ENCODE data around the gene SERTAD2.

The SERTAD2 gene

GRCh38 chr2:64601785-64602391 lies 51.8 kb downstream of the SERTAD2 start:
- Histone ChIP-seq H3K27me3 (ENCODE audit: control insufficient read depth in 2 of 2, insufficient read depth in 2 of 2, low read length in 2 of 2) (no peaks in the 10 kb centered on the region), H3K9ac (ENCODE audit: low read depth in 1 of 2, low read length in 2 of 2) (no peak overlapping the region), H3K36me3 (ENCODE audit: control insufficient read depth in 2 of 2, insufficient read depth in 2 of 2, low read length in 2 of 2) (no peaks in the 10 kb centered on the region), H3K27ac (ENCODE audit: low read depth in 2 of 2, low read length in 2 of 2) (no peak overlapping the region), H3K4me1 (ENCODE audit: control insufficient read depth in 2 of 2, insufficient read depth in 2 of 2, low read length in 2 of 2) (peaks cover 30 to 36% of the 10 kb centered on the region in 2 donors), H3K9me3 (ENCODE audit: control insufficient read depth in 2 of 2, low read length in 2 of 2) (no peaks in the 10 kb centered on the region), H3K4me3 (ENCODE audit: low read length in 2 of 2) (no peak overlapping the region)

DNA sequence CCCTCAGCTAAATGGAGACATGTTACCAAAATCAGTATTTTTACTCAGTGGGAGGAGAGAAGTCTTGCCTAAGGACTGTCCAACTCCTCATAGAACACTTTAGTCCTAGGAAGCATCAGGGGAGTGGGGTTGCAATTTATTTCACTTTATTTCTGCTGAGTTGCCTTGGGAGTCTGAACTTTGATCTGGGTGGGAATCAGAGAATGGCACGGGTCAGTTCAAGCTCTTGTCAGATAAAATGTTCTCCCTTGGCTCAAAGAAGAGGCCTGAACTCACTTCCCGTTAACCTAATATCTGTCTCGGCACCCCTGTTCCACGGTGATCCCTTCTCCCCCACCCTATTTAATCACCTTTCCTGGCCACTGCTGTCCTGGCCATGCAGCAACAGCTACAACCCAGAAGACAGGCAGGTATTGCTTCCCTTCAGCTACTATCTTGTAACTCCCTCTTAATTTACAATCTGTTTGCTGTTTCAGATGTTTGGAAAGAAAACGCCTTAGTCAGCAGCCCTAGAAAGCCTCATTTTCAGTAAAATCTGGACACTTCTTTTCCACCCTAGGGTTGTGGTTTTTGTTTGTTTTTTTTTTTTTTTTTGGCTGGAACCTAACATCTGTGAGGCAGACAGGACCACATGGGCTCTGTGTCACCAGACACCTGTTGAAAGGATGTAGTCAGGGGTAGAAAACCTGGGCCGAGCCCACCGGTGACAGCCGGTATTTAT lies 52.5 kb downstream of the SERTAD2 start:
- Histone ChIP-seq H3K36me3 (ENCODE audit: control insufficient read depth in 2 of 2, insufficient read depth in 2 of 2, low read length in 2 of 2) (no peaks in the 10 kb centered on the region), H3K4me3 (ENCODE audit: low read length in 2 of 2) (no peak overlapping the region), H3K9ac (ENCODE audit: low read depth in 1 of 2, low read length in 2 of 2) (no peak overlapping the region), H3K9me3 (ENCODE audit: control insufficient read depth in 2 of 2, low read length in 2 of 2) (no peaks in the 10 kb centered on the region), H3K4me1 (ENCODE audit: control insufficient read depth in 2 of 2, insufficient read depth in 2 of 2, low read length in 2 of 2) (peaks cover 26 to 32% of the 10 kb centered on the region in 2 donors), H3K27ac (ENCODE audit: low read depth in 2 of 2, low read length in 2 of 2) (peak overlapping the region; percentile 27 to 48), H3K27me3 (ENCODE audit: control insufficient read depth in 2 of 2, insufficient read depth in 2 of 2, low read length in 2 of 2) (no peaks in the 10 kb centered on the region)

DNA sequence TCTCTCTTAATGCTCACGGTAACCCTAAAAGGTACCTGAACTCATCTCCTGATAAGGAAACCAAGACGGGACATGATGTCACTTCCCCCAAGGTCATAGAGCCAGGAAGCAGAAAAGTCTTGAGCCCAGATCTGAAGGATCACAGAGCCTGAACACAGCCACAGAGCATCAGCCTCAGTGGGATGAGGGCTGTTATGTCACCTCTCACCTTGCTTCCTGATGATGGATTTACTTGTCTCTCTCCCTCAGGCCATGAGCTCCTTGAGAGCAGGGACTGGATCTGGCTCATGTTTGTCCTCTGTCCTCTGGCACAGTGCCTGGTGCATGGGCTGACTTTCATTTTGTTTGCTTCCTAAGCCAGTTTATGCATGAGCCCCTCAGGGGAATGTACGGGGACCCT lies 54.2 kb downstream of the SERTAD2 start:
- no peaks in the 10 kb centered on the region for H3K27me3 ChIP-seq (ENCODE audit: control insufficient read depth in 2 of 2, insufficient read depth in 2 of 2, low read length in 2 of 2)

DNA sequence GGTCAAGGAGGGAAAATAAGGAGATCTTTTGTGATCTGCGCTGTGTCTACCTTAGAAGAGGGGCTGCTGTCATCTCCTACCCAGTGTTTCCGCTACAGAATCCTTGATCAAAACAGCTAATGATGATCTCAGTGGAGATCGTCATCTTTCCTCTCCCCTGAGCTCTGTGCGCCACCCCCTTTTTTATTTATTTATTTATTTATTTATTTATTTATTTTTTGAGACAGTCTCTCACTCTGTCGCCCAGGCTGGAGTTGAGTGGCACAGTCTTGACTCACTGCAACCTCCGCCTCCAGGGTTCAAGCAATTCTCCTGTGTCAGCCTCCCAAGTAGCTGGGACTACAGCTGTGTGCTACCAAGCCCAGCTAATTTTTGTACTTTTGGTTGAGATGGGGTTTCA lies 55.5 kb downstream of the SERTAD2 start:
- Histone ChIP-seq H3K27ac (ENCODE audit: low read depth in 2 of 2, low read length in 2 of 2) (no peak overlapping the region), H3K27me3 (ENCODE audit: control insufficient read depth in 2 of 2, insufficient read depth in 2 of 2, low read length in 2 of 2) (no peaks in the 10 kb centered on the region), H3K4me3 (ENCODE audit: low read length in 2 of 2) (no peak overlapping the region), H3K4me1 (ENCODE audit: control insufficient read depth in 2 of 2, insufficient read depth in 2 of 2, low read length in 2 of 2) (peaks cover 19 to 22% of the 10 kb centered on the region in 2 donors), H3K9ac (ENCODE audit: low read depth in 1 of 2, low read length in 2 of 2) (no peak overlapping the region), H3K36me3 (ENCODE audit: control insufficient read depth in 2 of 2, insufficient read depth in 2 of 2, low read length in 2 of 2) (peaks cover 2% of the 10 kb centered on the region in 2 donors), H3K9me3 (ENCODE audit: control insufficient read depth in 2 of 2, low read length in 2 of 2) (no peaks in the 10 kb centered on the region)

More for the DNA sequence above, 54.2 kb downstream of the SERTAD2 start:
- Histone ChIP-seq H3K36me3 (ENCODE audit: control insufficient read depth in 2 of 2, insufficient read depth in 2 of 2, low read length in 2 of 2) (no peaks in the 10 kb centered on the region), H3K4me3 (ENCODE audit: low read length in 2 of 2) (no peak overlapping the region), H3K9me3 (ENCODE audit: control insufficient read depth in 2 of 2, low read length in 2 of 2) (no peaks in the 10 kb centered on the region), H3K27ac (ENCODE audit: low read depth in 2 of 2, low read length in 2 of 2) (no peak overlapping the region), H3K9ac (ENCODE audit: low read depth in 1 of 2, low read length in 2 of 2) (no peak overlapping the region), H3K4me1 (ENCODE audit: control insufficient read depth in 2 of 2, insufficient read depth in 2 of 2, low read length in 2 of 2) (peaks cover 19 to 22% of the 10 kb centered on the region in 2 donors)

DNA sequence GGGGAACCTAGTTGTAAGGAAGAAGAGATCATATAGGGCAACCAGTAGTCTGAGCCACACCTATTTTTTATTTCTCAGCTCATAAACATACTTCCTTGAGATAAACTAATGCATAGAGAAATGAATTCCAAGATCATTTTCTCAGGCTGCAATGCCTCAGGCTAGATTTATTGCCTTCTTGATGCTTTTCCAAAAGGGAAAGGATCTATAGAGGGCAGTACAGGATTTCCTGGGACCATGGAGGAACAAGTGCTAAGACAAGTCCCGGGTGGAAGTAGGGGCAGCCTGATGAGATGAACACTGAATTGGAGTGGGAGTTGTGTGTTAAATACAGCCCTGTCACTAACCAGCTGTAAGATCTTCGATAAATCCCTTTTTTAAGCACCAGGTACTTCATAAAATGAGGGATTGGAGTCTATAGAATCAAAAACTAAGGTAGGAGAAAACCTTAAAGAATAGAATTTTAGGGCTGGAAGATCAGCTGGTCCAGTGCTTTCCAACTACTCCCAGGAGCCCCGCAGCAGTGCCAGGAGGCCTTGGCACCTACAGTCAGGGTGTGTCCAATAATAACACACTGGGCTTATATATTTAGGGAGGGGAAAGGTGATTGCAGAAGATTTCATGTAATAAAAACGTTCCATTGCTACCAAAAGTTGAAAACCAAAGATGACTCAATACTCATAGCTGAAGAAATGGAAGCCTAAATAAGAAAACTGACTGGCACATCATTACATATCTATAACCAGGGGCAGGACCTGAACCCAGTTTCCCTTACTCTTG lies 58.1 kb downstream of the SERTAD2 start:
- Histone ChIP-seq H3K4me3 (ENCODE audit: low read length in 2 of 2) (no peak overlapping the region), H3K27ac (ENCODE audit: low read depth in 2 of 2, low read length in 2 of 2) (peak overlapping the region in 1 of 2 donors; percentile 7), H3K4me1 (ENCODE audit: control insufficient read depth in 2 of 2, insufficient read depth in 2 of 2, low read length in 2 of 2) (peaks cover 8 to 13% of the 10 kb centered on the region in 2 donors), H3K9ac (ENCODE audit: low read depth in 1 of 2, low read length in 2 of 2) (no peak overlapping the region), H3K27me3 (ENCODE audit: control insufficient read depth in 2 of 2, insufficient read depth in 2 of 2, low read length in 2 of 2) (no peaks in the 10 kb centered on the region), H3K36me3 (ENCODE audit: control insufficient read depth in 2 of 2, insufficient read depth in 2 of 2, low read length in 2 of 2) (peaks cover 13% of the 10 kb centered on the region in 2 donors), H3K9me3 (ENCODE audit: control insufficient read depth in 2 of 2, low read length in 2 of 2) (no peaks in the 10 kb centered on the region)

DNA sequence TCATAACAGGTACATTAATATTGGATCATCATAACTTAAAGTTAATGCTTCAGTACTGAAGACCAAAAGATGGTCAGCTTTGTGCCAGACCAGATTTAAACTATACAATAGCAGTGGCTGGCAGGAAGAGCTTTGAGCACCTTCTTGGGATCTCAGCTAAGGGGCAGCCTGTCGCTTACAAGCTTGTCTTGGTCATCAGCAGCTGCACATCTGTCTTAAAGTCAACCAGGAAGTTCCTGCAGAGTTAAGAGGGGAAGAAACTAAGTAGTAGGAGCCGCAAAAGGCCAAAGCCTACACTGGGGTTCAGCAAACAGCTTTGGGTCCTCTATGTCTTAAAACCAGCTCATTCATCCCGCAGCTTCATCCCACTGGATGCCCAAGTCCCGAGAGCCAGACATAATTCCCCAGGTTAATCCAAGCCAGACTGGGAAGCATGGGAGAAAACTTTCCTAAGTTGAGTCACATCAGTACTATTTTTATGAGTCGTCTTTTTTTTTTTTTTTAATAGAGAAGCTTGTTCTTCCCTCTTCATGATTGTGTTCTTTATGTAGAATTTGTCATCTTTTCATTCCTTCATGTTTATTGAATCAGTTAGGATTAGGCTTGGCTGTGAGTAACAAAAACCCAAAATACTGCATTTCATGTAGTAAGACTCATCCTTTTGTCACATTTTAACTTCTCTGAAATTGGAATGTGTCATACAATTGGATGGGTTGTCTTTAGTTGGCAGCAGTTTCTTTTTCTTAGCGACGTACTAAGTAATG lies 59.3 kb downstream of the SERTAD2 start:
- no peaks in the 10 kb centered on the region for H3K27me3 ChIP-seq (ENCODE audit: control insufficient read depth in 2 of 2, insufficient read depth in 2 of 2, low read length in 2 of 2)
- no peak overlapping the region for H3K4me3 ChIP-seq (ENCODE audit: low read length in 2 of 2)
- H3K36me3 ChIP-seq (ENCODE audit: control insufficient read depth in 2 of 2, insufficient read depth in 2 of 2, low read length in 2 of 2): peaks cover 13 to 22% of the 10 kb centered on the region in 2 donors
- H3K4me1 ChIP-seq (ENCODE audit: control insufficient read depth in 2 of 2, insufficient read depth in 2 of 2, low read length in 2 of 2): peaks cover 6 to 7% of the 10 kb centered on the region in 2 donors
- H3K9me3 ChIP-seq (ENCODE audit: control insufficient read depth in 2 of 2, low read length in 2 of 2): no peaks in the 10 kb centered on the region
- no peak overlapping the region for H3K27ac ChIP-seq (ENCODE audit: low read depth in 2 of 2, low read length in 2 of 2)
- H3K9ac ChIP-seq (ENCODE audit: low read depth in 1 of 2, low read length in 2 of 2): no peak overlapping the region

- Histone ChIP-seq H3K27me3 (ENCODE audit: control insufficient read depth in 2 of 2, insufficient read depth in 2 of 2, low read length in 2 of 2) (no peaks in the 10 kb centered on the region), H3K9me3 (ENCODE audit: control insufficient read depth in 2 of 2, low read length in 2 of 2) (no peaks in the 10 kb centered on the region), H3K4me1 (ENCODE audit: control insufficient read depth in 2 of 2, insufficient read depth in 2 of 2, low read length in 2 of 2) (peaks cover 6 to 7% of the 10 kb centered on the region in 2 donors), H3K27ac (ENCODE audit: low read depth in 2 of 2, low read length in 2 of 2) (no peak overlapping the region), H3K36me3 (ENCODE audit: control insufficient read depth in 2 of 2, insufficient read depth in 2 of 2, low read length in 2 of 2) (peaks cover 20 to 28% of the 10 kb centered on the region in 2 donors), H3K4me3 (ENCODE audit: low read length in 2 of 2) (no peak overlapping the region), H3K9ac (ENCODE audit: low read depth in 1 of 2, low read length in 2 of 2) (no peak overlapping the region)
These were observed 60.6 kb downstream of the SERTAD2 start for GRCh38 chr2:64593035-64593655.

DNA sequence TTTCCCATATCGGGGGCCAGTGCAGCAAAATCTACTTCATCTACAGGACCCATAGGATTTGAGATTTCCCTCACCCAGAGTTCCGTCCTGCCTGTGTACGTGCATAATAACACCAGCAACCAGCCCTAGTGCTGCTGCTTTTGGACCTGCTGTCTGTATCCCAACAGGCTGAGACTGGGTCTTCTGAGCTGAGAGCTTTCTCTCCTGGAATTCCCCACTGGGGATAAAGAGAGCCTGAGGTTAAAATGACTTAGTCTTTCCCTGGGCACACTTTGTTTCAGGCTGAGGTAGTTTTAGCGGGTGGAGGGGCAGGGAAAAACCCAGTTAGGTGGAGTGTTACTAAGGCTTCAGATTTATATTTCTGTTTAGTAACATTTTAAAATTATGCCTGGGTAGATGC lies 62.5 kb downstream of the SERTAD2 start:
- Histone ChIP-seq H3K4me3 (ENCODE audit: low read length in 2 of 2) (no peak overlapping the region), H3K27me3 (ENCODE audit: control insufficient read depth in 2 of 2, insufficient read depth in 2 of 2, low read length in 2 of 2) (no peaks in the 10 kb centered on the region), H3K9ac (ENCODE audit: low read depth in 1 of 2, low read length in 2 of 2) (no peak overlapping the region), H3K27ac (ENCODE audit: low read depth in 2 of 2, low read length in 2 of 2) (no peak overlapping the region), H3K36me3 (ENCODE audit: control insufficient read depth in 2 of 2, insufficient read depth in 2 of 2, low read length in 2 of 2) (peaks cover 25 to 31% of the 10 kb centered on the region in 2 donors), H3K9me3 (ENCODE audit: control insufficient read depth in 2 of 2, low read length in 2 of 2) (no peaks in the 10 kb centered on the region), H3K4me1 (ENCODE audit: control insufficient read depth in 2 of 2, insufficient read depth in 2 of 2, low read length in 2 of 2) (peaks cover 4 to 7% of the 10 kb centered on the region in 2 donors)

DNA sequence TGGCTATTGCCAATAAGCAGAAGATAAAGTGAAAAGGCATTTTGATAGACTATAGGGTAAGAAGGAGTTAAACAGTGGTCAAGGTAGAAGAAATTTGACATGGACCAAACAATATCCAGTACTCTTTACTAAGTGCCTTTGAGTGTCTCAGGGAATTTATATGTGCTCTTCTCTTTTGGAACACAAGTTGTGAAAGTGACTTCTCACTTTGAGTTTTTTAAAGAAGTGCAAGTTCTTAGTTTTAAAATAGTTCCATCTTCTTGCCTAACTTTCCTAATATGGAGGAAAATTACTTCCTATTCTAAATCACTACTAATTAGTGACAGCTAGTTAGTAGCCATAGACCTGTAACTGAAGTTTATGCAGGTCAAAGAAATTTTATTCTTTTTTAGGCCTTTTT lies 66.2 kb downstream of the SERTAD2 start:
- Histone ChIP-seq H3K4me1 (ENCODE audit: control insufficient read depth in 2 of 2, insufficient read depth in 2 of 2, low read length in 2 of 2) (peaks cover 0 to 2% of the 10 kb centered on the region in 2 donors), H3K36me3 (ENCODE audit: control insufficient read depth in 2 of 2, insufficient read depth in 2 of 2, low read length in 2 of 2) (peaks cover 27 to 39% of the 10 kb centered on the region in 2 donors), H3K9me3 (ENCODE audit: control insufficient read depth in 2 of 2, low read length in 2 of 2) (no peaks in the 10 kb centered on the region), H3K9ac (ENCODE audit: low read depth in 1 of 2, low read length in 2 of 2) (no peak overlapping the region), H3K27ac (ENCODE audit: low read depth in 2 of 2, low read length in 2 of 2) (no peak overlapping the region), H3K4me3 (ENCODE audit: low read length in 2 of 2) (no peak overlapping the region), H3K27me3 (ENCODE audit: control insufficient read depth in 2 of 2, insufficient read depth in 2 of 2, low read length in 2 of 2) (no peaks in the 10 kb centered on the region)
